Epidermal melanocyte (primary cell): ENCODE data around the gene FOXO3.

Experiments
- DNase-seq: peaks from one replicate; pipeline ENCODE4 v3.0.0; 2011; ENCODE audit warnings: low spot score; ENCODE audit not compliant: insufficient read length

The FOXO3 gene

DNA sequence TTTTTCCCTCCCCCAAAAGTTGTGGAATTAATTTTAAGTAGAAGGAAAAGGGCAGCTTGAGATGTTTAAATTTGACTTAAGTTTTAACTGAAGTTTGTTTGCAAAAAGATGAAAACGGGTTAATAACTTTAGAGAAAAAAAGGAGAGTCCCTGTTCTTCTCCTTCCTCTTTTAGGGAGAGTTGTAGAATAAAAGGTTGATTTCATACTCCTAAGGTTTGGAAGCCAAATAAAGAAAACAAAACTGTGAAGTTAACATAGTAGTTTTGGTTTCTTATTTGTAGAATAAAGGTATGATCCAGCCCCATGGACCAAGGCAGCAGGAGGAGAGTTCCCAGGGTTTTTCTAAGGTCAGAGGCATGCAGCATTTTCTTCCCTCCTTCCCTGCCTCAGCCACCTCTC is 33.4 kb downstream of the FOXO3 start:
- DNase-seq, result no peak

DNA sequence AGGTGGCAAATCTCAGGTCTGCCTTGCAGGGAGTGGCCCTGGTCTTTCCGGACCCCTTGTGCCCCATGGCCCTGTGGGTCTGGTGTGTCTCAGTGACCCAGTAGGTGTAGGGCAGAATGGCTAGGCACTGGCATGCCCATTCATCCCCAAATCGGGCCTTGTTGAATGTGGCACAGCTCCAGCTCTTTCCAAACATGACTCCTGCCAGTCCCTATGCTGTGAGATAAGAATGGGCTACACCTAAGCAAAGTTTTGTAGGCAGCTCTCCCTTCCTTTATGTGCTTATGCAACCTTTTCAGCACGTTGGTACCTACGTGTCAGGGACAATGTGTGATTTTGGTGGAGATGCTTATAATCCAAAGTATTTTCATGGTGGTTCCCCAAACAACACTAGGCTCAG is 33.9 kb downstream of the FOXO3 start:
- DNase-seq, result no peak

DNA sequence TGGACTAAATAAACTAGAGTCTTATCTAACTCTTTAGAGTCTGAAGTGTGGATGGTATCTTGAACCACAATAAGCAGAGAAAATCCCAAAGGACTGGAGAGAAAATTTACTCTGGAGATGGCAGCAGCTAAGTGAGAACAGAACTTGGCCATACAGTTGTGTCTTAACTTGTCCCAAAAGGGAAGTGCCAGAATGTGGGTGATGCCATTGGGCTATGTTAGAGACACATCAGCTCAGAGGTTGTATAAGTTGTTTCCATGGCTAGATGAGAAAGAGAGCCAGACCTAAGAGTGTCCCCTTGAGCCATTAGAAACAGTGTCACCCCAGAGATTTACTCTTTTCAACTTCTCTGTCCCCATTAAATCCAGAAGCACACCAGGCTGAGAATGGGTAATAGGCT is 36.2 kb downstream of the FOXO3 start:
- no peak for DNase-seq

DNA sequence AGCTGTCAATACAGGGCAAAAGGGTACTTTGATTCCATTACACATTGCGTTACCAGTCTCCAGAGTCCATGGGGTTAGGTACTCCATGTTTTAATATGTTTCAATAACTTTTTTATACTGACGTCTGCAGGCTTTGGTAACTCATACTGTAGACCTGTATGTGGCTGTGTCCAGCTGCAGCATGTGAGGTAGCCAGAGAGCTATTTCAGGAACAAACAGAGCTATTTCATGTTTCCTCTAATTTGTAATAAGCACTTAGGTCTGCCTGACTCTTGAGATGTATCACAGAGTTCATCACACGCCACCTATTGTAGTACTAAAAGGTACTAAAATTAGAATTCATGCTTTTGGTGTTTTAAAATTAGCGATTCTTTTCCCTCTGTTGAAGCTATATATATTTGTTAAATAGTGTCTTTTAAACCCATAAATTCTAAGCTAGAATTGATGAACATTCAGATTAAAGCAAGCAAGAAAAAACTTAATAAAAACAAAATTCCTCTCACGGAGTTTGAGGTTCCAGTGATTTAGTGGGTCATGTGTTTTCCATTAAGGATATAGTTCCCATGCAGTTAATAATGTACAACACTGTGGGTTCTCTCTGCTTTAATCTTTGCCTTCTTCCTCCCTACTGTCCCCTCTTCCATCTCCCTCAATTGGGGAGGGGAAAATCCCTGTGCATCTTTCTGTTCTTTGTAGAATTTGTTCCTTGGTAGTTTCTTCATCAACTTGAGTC is 37.0 kb downstream of the FOXO3 start:
- DNase-seq, result no peak

DNA sequence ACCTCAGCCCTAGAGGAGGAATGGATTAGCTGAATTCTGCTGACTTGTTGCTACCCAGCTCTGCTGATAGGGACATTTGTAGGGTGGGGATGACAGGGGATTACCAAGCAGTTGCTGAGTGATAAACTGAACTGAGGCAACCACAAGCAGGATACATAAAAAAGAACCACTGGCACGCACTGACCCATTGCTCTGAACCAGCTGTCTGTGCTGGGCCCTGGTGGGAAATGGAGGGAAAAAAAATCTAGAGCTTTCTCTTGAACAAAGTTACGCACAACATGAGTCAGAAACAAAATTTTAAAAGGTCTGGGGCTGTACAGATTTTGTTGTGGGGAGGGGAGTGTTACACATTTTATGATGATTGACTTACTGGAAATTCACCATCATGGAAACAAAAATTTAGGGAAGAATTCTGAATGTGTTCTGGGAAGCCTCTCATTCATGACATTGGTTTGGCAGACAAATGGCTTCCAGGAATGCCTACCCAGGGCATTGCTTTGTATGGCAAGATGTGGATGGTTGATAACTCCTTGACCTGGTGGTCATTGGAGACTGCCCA is 37.7 kb downstream of the FOXO3 start:
- no peak for DNase-seq

DNA sequence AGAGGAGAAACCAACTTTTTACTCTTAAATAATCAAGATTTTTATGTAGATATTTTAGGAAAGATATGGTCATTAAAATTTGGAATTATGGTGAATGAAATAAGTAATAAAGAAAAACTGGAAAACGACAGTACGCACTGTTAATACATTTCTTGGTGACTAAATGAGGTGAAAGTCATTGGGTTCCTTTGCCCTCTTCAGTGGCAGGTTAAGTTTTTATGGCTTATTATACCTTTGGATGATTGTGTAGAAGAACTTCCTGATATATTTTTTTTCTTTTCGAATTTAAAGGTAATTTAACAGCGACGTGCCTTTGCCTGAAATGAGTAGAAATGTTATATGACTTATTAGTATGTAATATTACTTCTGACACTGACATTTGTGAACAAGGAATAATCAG is 43.4 kb downstream of the FOXO3 start:
- no peak for DNase-seq

DNA sequence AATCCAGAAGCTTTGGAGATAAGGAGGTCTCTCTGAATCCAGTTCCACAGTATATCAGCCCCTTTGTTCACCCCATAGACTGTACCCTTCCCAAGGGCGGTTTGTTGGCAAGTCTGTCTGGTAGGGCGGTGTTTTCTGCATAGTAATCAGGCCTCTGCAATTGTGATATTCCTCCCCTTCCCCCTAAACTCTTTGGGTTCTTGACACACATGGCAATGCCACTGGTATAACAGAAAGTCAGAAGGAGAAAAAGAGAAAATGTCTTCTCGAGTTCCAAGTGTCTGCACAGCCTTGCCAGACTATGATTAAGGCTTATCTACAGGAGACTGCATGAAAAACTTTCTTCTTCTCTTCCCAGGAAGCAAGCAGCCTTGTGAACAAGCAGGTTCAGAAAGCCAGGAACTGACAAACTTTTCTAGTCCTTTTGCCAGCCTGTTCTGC is 45.6 kb downstream of the FOXO3 start:
- DNase-seq, result no peak

DNA sequence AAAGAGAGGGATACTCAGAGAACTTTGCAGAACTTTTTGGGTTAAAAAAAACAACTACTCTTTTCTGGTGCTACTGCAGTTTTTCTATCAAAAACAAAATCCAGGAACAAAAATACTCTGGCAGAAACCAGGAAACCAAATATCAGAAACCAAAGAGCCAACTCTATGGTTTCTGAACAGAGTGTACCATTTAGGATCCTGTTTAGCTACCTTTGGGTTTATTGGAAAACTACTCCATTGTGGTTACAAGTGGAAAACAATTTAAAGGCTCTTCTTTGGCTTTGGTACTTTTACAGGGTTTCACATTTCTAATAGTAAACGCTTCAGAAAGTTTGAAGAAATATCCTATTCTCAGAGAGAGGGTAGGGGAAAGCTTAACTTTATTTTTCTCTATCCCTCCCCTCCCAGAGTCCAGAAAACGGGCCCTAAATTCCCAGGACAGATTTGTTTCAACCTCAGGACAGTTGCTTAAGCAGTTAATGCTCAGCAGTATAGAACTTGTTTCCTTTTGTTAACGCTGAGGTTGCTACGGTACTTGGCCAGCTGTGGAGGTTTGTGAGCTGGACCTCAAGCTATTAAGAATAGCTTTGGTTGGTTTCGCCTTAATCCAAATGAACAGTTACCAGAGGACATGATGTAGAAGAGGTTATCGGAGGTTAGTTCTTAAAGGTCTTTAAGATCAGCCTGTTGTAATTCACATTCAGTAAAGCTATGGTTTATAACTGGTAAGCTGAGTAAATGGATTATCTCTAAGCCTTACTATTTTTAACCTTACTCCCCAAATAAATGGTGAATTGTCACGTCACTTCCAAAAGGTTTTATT is 47.9 kb downstream of the FOXO3 start:
- no peak for DNase-seq

DNA sequence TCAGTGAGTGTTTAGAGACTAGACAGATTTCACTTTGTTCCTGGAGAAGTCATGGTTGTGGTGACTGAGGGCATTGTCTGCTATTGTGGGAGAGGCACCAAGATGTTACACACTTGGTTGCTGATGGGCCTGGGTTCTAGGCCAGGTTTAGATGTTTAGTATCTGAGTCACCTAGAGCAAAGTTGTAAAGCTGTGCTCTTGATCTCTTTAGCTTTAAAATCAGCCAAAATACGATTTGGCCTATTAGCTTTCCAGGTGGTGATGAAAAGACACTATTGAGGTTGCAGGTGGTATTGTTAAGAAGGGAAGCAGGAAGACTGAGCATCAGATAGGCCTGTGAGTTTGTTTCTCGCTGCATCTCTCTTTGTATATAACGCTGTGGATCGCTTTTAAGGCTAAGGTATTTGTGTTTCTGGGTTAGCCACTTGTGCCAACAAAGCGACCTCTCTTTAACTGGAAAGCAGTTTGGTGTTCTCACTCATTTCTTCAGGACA is 48.6 kb downstream of the FOXO3 start:
- DNase-seq, result no peak

DNA sequence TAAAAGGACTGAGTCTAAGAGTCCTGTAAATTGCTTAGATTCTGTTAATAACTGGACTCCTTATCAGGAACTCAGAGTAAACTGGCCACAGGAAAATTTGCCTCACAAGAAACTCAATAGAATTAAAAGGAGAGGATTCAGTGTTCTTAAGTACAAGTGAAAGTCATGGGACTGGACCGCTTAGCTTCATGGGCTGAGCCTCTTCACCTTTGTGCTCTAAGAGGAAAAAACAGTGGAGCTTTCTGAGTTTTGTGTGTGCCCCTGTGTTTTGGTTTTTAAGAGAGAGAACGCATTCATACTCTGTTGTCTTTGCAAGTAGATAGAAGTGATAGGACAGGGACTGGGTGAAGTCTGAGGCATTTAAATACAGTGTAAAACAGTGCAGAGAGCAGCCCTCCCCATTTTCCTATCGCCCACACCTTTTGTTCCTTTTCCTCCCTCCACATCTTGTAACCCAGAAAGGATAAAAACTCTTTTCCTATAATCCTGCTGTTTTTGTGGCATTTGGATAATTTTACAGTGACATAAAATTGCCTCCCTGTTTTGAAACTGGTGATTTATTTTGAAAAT is 49.6 kb downstream of the FOXO3 start:
- no peak for DNase-seq

DNA sequence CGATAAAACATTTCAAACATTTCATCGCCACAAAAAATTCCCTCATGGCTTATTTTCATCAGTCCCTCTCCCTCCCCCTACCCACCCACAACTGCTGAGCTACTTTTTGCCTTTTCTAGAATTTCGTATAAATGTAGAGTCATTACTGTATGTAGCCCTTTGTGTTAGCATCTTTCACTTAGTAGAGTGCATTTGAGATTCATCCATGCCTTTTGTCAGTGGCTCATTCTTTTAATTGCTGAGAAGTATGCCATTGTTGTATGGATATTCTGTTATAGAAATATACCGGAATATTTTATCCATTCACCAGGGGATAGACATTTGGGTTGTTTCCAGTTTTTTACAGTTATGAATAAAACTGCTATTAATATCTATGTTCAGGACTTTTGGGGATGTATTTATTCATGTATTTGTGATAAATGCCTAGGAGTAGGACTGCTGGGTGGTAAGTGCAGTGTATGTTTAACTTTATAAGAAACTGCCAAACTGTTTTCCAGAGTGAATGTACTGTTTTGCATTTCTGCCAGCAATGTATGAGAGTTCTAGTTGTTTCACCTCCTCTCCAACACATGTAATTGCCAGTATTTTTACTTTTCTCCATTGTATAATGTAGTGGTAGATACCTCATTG is 50.4 kb downstream of the FOXO3 start:
- no peak for DNase-seq

DNA sequence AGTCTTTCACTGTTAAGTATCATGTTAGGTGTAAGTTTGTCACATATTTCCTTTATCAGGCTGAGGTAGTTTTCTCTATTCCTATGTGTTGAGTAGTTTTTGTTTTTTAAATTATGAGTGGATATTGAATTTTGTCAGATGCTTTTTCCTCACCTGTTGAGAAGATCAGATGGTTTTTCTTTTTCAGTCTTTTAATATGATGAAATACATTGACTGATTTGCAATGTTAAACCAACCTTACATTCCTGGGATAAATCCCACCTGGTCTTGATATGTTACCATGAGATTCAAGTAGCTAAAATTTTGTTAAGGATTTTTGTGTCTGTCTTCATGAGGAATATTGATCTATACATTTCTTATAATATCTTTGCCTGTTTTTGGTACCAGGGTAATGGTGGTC is 52.1 kb downstream of the FOXO3 start:
- no peak for DNase-seq

DNA sequence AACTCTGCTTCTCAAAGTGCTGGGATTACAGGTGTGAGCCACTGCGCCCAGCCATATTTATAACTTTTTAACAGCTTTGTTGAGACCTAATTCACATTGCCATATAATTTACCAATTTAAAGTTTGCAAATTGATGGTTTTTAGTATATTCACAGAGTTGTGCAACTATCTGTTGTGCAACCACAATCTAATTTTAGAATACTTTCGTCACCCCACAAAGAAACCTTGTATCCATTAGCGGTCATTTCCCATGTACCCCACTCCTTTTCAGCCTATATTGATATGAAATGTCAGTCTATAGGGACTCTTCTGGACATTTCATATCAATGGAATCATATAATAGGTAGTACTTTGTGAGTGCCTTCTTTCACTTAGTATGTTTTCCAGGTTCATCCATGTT is 55.8 kb downstream of the FOXO3 start:
- DNase-seq, result no peak

DNA sequence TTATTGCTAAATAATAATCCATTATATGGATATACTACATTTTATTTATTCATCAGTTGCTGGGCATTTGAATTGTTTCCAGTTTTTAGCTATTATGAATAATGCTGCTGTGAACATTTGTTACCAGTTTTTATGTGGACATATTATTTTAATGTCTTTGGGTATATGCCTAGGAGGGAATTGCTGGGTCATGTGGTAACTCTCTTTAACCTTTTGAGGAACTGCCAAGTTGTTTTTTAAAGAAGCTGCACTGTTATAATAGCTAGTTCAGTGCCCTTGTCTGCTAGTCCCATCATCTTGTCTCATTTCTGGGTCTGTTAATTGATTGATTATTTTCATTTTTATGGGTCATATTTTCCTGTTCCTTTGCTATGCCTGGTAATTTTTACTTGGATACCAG is 56.3 kb downstream of the FOXO3 start:
- no peak for DNase-seq

DNA sequence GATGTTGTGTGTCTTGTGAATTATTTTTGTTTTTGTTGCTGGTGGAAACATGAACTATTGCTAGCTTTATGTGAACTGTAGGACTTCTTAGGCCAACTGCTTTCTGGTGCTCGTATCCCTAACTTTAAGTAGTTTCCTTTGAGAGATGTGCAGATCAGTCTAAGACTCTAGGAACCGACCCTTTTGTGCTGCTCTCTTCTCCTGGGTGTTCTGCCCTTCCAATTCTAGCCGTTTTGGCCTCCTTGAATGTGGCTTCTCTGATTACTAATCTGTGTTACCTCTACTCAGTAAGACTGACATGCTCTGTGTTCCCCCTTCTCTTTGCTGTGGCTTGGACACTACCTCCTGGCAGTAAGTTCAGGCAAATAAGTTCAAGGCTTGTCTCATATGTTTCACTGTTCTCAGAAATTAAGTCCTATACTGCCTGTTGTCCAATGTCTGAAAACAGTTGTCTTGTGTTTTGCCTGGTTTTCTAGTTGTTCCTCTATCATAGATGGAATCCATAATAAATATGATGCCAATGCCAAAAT is 58.0 kb downstream of the FOXO3 start:
- DNase-seq, result no peak

DNA sequence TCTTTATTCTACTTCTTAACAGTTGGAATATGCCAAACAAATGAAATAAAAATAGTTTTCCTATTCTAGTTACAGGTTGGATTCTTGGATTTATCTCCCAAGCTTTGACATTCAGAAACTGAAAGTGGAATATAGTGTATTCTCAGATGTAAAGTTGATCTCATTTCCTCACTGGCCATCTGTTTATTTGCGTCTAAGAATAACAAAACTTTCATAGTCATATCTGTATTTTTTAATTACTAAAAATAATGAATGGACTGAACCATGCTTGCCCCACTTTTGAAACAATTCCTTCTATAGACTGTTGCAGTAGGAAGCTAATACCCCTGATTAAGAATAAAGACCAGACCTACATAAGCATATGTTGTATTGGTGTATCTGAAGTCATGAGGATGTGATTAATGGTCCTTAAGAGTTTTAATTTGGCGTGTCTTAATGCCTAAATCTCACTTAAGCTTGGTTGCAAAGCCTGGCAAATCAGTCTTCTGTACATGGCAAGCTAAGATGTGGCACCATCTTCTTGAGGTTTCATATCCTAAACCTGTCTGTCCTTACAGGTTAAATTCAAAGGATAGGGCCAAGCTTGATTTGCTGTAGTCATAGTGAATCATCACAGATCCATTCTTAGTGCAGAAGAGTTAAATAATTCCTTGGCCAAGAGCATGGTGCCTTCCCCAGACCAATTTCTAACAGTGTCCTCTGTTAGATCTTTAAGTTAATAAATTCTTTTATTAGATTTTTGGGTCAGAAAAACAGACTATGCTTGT is 58.9 kb downstream of the FOXO3 start:
- DNase-seq, result no peak

DNA sequence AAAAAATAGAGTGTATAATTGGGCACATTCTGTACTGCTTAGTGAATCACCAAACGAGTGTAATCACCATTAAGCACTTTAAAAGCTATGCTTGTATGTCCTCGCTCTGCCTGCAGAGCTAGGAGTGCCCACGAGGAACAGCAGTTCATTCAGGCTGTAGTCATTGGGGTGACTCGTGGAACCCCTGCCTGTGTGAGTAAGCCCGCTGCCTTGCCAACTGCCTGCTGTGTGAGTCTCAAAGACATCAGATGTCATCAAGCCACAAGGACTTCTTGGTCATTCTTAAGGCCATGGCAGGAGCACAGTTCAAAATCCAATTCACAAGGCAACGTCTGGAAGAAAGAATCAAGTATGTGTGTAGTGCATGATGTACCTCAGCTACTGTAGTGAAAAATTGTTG is 60.4 kb downstream of the FOXO3 start:
- DNase-seq, result no peak

DNA sequence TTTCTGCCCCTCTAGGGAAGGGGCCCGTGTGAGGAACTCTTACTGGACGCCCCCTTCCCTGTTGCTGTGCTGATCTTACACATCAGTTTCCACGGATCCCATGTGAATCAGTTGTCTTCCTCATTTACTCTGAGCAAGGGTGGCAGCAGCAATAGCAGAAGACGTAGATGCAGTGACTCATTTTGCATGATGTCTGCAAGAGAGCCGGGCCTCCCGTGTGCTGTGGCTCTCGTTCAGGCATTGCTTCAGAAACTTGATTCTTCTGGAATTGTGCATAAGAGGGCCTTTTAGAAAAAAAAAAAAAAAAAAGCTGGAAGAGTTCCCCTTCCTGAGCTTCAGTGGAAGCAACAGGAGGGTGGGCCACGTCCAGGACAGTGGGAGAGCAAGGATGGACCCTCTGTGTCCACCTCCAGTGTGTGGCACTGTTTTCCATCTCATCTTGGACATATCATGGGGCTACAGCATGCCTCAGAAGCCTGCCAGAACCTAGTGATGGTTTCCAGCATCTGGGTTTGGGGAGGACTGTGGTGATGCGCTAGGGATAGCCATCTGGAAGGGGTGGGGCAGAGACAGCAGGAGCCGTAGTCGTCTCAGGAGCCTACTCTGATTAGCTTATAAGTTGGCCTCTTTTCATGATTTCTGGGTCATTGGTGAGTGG is 62.1 kb downstream of the FOXO3 start:
- DNase-seq, result no peak

DNA sequence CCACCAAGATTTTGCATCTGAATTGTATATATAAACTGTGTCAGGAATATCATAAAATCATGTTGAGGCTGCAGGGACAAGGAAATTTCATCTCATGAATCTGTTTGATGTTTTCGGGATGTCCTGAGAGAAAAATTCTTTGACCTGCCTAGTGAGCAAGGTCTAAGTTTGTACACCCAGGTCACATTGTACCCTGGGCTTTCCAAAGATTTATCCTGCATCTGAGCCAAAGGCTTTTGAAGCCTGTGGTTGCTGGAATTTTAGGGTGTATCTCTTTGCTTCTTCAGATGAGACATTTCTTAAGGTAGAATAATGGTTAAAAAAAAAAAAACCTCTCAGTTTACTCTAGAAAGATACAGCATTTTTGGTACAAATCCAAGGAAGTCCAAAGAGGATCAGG is 63.3 kb downstream of the FOXO3 start:
- no peak for DNase-seq

DNA sequence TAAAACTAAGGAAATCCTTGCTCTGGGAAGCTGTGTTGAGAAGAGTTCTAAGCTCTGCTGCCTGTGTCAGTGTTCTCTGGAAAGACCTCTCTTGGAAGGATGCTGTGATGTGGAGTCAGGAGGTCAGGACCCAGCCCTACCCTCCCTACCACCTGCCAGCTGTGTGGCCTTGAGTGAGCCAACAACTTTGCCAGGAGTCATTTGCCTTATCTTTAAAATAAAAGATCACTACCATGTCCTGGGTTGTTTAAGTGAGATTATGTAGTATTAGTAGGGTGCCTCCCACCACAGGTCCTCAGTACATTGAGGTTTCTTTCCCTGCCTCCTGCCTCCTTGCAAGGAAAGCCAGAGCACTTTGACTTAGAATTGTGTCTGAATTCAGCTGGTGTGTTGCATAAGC is 64.9 kb downstream of the FOXO3 start:
- DNase-seq, result no peak
